Measurements from ENCODE around the gene KRTAP10-12. TPM values are rescaled to one million over a fixed set of nuclear protein-coding genes. Genes with fewer than 3 reads are reported as not detected.

KRTAP10-12 gene
- total RNA-seq, 2 experiments from 2014 or later = not detected

DNA sequence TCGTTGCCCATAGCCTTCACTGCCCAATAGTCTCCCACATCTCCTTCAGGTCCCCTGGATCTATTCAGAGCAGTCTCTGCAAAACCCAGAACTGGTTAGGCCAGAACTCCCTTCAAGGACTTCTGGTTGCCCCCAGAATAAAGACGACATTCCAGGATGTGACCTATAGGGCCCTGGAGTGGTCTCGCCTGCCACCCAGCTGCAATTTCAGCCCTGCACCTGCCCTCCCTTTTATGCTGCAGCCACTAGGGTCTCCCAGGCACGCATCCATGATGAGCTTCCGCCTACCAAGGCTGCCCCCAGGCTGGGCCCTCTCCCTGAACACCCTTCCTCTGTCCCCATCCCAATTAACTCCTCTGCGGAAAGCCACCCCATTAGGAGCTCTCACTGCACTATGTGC, 21.6 kb downstream of the KRTAP10-12 start:
- Mint-ChIP-seq H3K4me1 (ENCODE audit: low read depth) (peaks cover 9% of the 10 kb centered on the region), H3K27me3 (peaks cover 33% of the 10 kb centered on the region), H3K27ac (no peak overlapping the region), H3K9me3 (peaks cover 3% of the 10 kb centered on the region), H3K36me3 (ENCODE audit: low read depth) (no peaks in the 10 kb centered on the region), H3K4me3 (no peak overlapping the region)
- no peak for TF ChIP-seq CTCF (IDR thresholded peaks at IDR 0.05)
- intact Hi-C loops (cut with micrococcal nuclease) = no loop called here
- ChIA-PET POLR2A (no interaction called here), CTCF (interaction anchor here (0.6 to 2.4 kb wide), 2 partner anchors 208 to 553 kb away, joined by 3 to 11 read pairs; no protein-coding TSS in a partner anchor)
- ATAC-seq = no peak
- DNase-seq = no peak

DNA sequence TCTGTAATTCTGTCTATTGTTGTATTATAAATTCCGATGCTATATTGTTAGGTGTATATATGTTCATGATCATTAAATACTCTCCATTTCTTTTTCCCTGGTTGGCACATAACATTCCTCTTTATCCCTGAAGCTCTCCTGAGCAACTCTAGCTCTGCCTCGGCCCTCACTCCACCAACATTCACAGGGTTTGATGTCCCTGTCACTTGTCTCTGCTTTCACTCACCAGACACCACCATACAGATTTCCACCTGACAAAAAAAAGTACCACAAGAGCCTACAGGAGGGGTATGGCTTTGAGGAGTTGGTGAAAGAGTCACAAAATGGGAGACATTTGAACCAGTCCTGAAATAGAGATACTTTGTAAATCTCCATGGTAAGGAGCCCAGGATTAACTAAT, 23.2 kb downstream of the KRTAP10-12 start:
- no peak overlapping the region for H3K4me3 Mint-ChIP-seq
- CTCF ChIA-PET = interaction anchor here (0.8 to 2.4 kb wide), 3 partner anchors 9 to 210 kb away, joined by 3 to 11 read pairs (median 5); partner anchors contain the start of gene TSPEAR
- peaks cover 3% of the 10 kb centered on the region for H3K9me3 Mint-ChIP-seq
- intact Hi-C loops (cut with micrococcal nuclease) = no loop called here
- ATAC-seq (no peak), DNase-seq (no peak)
- no peak overlapping the region for H3K27ac Mint-ChIP-seq
- peaks cover 12% of the 10 kb centered on the region for H3K4me1 Mint-ChIP-seq (ENCODE audit: low read depth)
- no peaks in the 10 kb centered on the region for H3K36me3 Mint-ChIP-seq (ENCODE audit: low read depth)
- peaks cover 22% of the 10 kb centered on the region for H3K27me3 Mint-ChIP-seq
- TF ChIP-seq CTCF (IDR thresholded peaks at IDR 0.05) = no peak
- POLR2A ChIA-PET = no interaction called here

DNA sequence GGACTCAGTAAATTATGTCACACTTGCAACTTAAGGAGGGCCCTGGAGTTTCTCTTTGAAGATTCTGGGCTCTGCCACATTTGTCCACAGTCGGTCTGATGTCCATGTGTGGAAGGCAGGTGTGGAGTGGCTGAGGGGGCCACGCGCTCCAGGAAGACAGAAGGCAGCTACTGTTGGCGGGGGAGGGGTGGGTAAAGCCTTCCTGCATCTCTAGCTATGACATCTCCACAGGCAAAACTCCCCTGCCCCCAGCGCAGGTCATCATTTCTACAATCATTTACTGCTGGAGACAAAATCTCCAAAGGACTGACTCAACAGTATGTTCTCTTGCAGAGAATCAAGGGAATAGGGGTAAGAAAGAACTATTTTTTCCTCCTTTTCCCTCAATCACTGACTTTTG, 25.8 kb downstream of the KRTAP10-12 start:
- Mint-ChIP-seq H3K27me3 (peaks cover 22% of the 10 kb centered on the region), H3K4me1 (ENCODE audit: low read depth) (peaks cover 12% of the 10 kb centered on the region), H3K4me3 (no peak overlapping the region), H3K27ac (no peak overlapping the region), H3K36me3 (ENCODE audit: low read depth) (no peaks in the 10 kb centered on the region), H3K9me3 (no peaks in the 10 kb centered on the region)
- CTCF ChIA-PET = interaction anchor here (0.9 to 1.0 kb wide), 2 partner anchors 20 to 212 kb away, joined by 3 to 5 read pairs; no protein-coding TSS in a partner anchor
- POLR2A ChIA-PET = no interaction called here
- ATAC-seq (no peak), DNase-seq (no peak)
- intact Hi-C loops (cut with micrococcal nuclease) = no loop called here
- no peak for TF ChIP-seq CTCF (IDR thresholded peaks at IDR 0.05)

- CTCF ChIA-PET = interaction anchor here (0.9 to 1.0 kb wide), 2 partner anchors 19 to 212 kb away, joined by 3 to 5 read pairs; no protein-coding TSS in a partner anchor
These were observed 26.5 kb downstream of the KRTAP10-12 start for GRCh38 chr21:44723177-44724131.

More at GRCh38 chr21:44723177-44724131, 26.5 kb downstream of the KRTAP10-12 start:
- TF ChIP-seq CTCF (IDR thresholded peaks at IDR 0.05) = no peak
- intact Hi-C loops (cut with micrococcal nuclease) = no loop called here
- DNase-seq (peak; percentile 36), ATAC-seq (peak; percentile 61)
- no peak overlapping the region for H3K27ac Mint-ChIP-seq
- peaks cover 12% of the 10 kb centered on the region for H3K4me1 Mint-ChIP-seq (ENCODE audit: low read depth)
- POLR2A ChIA-PET = no interaction called here
- no peaks in the 10 kb centered on the region for H3K9me3 Mint-ChIP-seq
- H3K36me3 Mint-ChIP-seq (ENCODE audit: low read depth) = no peaks in the 10 kb centered on the region
- H3K4me3 Mint-ChIP-seq = no peak overlapping the region
- H3K27me3 Mint-ChIP-seq = peaks cover 23% of the 10 kb centered on the region

All from activated CD8-positive, alpha-beta T cell treated with anti-CD3 and anti-CD28 coated beads for 36 hours (primary cell).